Transverse colon (tissue), 4 donors: ENCODE data around the gene RESP18. TPM values are rescaled to one million over a fixed set of nuclear protein-coding genes. Genes with fewer than 3 reads are reported as not detected.

ENCODE experiments used
- DNase-seq: peaks from one replicate; pipeline ENCODE4 v3.0.0-alpha.2; 2019
- H3K27ac ChIP-seq, 4 donors: fragments of 200-600 bp; sonication (generic); 2 replicates each; pipeline ENCODE4 v1.5.1; 2016 to 2018; ENCODE audit warnings: inconsistent platforms in 4 of 4
- H3K27me3 ChIP-seq: fragments of 200-600 bp; sonication (generic); 2 replicates; pipeline ENCODE4 v1.5.1; 2017; ENCODE audit warnings: inconsistent platforms
- H3K36me3 ChIP-seq, 4 donors: fragments of 200-600 bp; sonication (generic); 2 replicates each; pipeline ENCODE4 v1.5.1; 2017 to 2019; ENCODE audit warnings: inconsistent platforms in 4 of 4
- H3K4me1 ChIP-seq, 4 donors: fragments of 200-600 bp; sonication (generic); 2 replicates each; pipeline ENCODE4 v1.5.1; 2017 to 2020; ENCODE audit warnings: inconsistent platforms in 4 of 4
- H3K4me3 ChIP-seq, 4 donors: fragments of 200-600 bp; sonication (generic); 1 replicate in 1 of 4; 2 replicates in 3 of 4; pipeline versions ENCODE4 v1.5.1 to v1.6.1; 2017 to 2019; ENCODE audit warnings: inconsistent platforms in 4 of 4
- H3K9me3 ChIP-seq, 2 donors: fragments of 200-600 bp; sonication (generic); 2 replicates each; pipeline ENCODE4 v1.5.1; 2017 to 2019; ENCODE audit warnings: inconsistent platforms in 2 of 2
- EP300 ChIP-seq: sonication (generic); formaldehyde crosslinking; IDR thresholded peaks from one replicate; pipeline ENCODE4 v1.6.1; 2017; ENCODE audit warnings: antibody characterized with exemption, low read depth
- POLR2A ChIP-seq: fragments of 450-650 bp; IDR thresholded peaks from one replicate; pipeline ENCODE4 v1.6.1; 2016; ENCODE audit warnings: antibody characterized with exemption, mild to moderate bottlenecking, moderate library complexity
- POLR2AphosphoS5 ChIP-seq, 3 donors: sonication (generic); formaldehyde crosslinking; IDR thresholded peaks; one replicate each; pipeline ENCODE4 v1.6.1; 2016; ENCODE audit warnings: antibody characterized with exemption in 3 of 3
- WGBS, 2 donors: methylation state at CpG; one replicate each; pipeline ENCODE4 v1.1.5; 2018; ENCODE audit warnings: low coverage in 1 of 2; 5-methylcytosine and 5-hydroxymethylcytosine counted together
- in situ Hi-C, 4 donors: fragments of 200-750 bp; cut with MboI; loops; one replicate each; pipeline versions ENCODE4 v1.15.0 to v1.15.1; 2017; ENCODE audit warnings: low sequenced_read_pairs in 3 of 4, low pct_ligation_motif_present in 1 of 4, low pct_unique_long_range_greater_than_20kb in 1 of 4
- intact Hi-C: fragments of 100-400 bp; cut with DNase I; formaldehyde crosslinking; loops from one replicate; pipeline ENCODE4 v1.15.1; 2023; ENCODE audit warnings: low total_unique reads
- total RNA-seq, 4 donors: library from RNA; depleted of rRNA; stranded (reverse); fragments of >200 nt; gene quantifications; one replicate each; pipeline ENCODE4 v1.1.0, GENCODE V29; 2016
- TF ChIP-seq, protein P1 (sequence below), 5 experiments: fragments of 200-600 bp in 3 of 5; fragments of 450-650 bp in 2 of 5; sonication (generic) in 3 of 5; IDR thresholded peaks; 1 replicate in 2 of 5; 2 replicates in 3 of 5; pipeline ENCODE4 v1.5.1; 2016 to 2017; ENCODE audit warnings: antibody characterized with exemption in 5 of 5, inconsistent platforms in 3 of 5, mild to moderate bottlenecking in 2 of 5, moderate library complexity in 1 of 5

The RESP18 gene
- total RNA-seq, 4 donors from 2014 or later = not detected

GRCh38 chr2:219280651-219281050 is 51.9 kb downstream of the RESP18 start:
- H3K4me1 ChIP-seq = peaks cover 16 to 27% (median 21%) of the 10 kb centered on the region in 4 donors
- H3K36me3 ChIP-seq = peaks cover 0 to 3% (median 0%) of the 10 kb centered on the region in 4 donors
- WGBS, 2 donors = 94 to 100% methylated on average over 2 to 4 of the region's 4 CpGs
- TF ChIP-seq POLR2A = no peak
- TF ChIP-seq, protein P1, sequence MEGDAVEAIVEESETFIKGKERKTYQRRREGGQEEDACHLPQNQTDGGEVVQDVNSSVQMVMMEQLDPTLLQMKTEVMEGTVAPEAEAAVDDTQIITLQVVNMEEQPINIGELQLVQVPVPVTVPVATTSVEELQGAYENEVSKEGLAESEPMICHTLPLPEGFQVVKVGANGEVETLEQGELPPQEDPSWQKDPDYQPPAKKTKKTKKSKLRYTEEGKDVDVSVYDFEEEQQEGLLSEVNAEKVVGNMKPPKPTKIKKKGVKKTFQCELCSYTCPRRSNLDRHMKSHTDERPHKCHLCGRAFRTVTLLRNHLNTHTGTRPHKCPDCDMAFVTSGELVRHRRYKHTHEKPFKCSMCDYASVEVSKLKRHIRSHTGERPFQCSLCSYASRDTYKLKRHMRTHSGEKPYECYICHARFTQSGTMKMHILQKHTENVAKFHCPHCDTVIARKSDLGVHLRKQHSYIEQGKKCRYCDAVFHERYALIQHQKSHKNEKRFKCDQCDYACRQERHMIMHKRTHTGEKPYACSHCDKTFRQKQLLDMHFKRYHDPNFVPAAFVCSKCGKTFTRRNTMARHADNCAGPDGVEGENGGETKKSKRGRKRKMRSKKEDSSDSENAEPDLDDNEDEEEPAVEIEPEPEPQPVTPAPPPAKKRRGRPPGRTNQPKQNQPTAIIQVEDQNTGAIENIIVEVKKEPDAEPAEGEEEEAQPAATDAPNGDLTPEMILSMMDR (IDR thresholded peaks at IDR 0.05) = no peak
- TF ChIP-seq EP300 = no peak
- peak overlapping the region in 3 of 4 donors; percentile 97 to 98 (median 98) for H3K27ac ChIP-seq
- intact Hi-C loops (loop anchor here (2.0 kb wide), 1 partner anchor 104 kb away; the partner anchor contains the start of gene CNPPD1), in situ Hi-C loops (loop anchor here in 1 of 4 donors (25.0 kb wide), 1 partner anchor 118 kb away; the partner anchor contains the start of genes NHEJ1 and SLC23A3)
- no peak overlapping the region for H3K4me3 ChIP-seq
- no peaks in the 10 kb centered on the region for H3K27me3 ChIP-seq
- no peaks in the 10 kb centered on the region for H3K9me3 ChIP-seq
- no peak for DNase-seq

- Histone ChIP-seq H3K4me1 (peaks cover 16 to 27% (median 21%) of the 10 kb centered on the region in 4 donors), H3K27me3 (no peaks in the 10 kb centered on the region), H3K27ac (peak overlapping the region; percentile 94 to 98 (median 98)), H3K9me3 (no peaks in the 10 kb centered on the region), H3K36me3 (peaks cover 0 to 3% (median 0%) of the 10 kb centered on the region in 4 donors), H3K4me3 (peak overlapping the region; percentile 53 to 91 (median 68))
- intact Hi-C loops = loop anchor here (2.0 kb wide), 1 partner anchor 103 kb away; the partner anchor contains the start of gene CNPPD1
- TF ChIP-seq, protein P1 (IDR thresholded peaks at IDR 0.05) = peak in 3 of 5 experiments; percentile 8 to 34 (median 20)
- TF ChIP-seq POLR2AphosphoS5 (IDR thresholded peaks at IDR 0.05) = no peak
- DNase-seq = no peak
- 24 to 49% methylated on average over 3 to 12 of the region's 12 CpGs for WGBS, 2 donors
- in situ Hi-C loops = loop anchor here in 1 of 4 donors (25.0 kb wide), 1 partner anchor 118 kb away; the partner anchor contains the start of genes NHEJ1 and SLC23A3
Observed at GRCh38 chr2:219279916-219280516, 52.5 kb downstream of the RESP18 start.

DNA sequence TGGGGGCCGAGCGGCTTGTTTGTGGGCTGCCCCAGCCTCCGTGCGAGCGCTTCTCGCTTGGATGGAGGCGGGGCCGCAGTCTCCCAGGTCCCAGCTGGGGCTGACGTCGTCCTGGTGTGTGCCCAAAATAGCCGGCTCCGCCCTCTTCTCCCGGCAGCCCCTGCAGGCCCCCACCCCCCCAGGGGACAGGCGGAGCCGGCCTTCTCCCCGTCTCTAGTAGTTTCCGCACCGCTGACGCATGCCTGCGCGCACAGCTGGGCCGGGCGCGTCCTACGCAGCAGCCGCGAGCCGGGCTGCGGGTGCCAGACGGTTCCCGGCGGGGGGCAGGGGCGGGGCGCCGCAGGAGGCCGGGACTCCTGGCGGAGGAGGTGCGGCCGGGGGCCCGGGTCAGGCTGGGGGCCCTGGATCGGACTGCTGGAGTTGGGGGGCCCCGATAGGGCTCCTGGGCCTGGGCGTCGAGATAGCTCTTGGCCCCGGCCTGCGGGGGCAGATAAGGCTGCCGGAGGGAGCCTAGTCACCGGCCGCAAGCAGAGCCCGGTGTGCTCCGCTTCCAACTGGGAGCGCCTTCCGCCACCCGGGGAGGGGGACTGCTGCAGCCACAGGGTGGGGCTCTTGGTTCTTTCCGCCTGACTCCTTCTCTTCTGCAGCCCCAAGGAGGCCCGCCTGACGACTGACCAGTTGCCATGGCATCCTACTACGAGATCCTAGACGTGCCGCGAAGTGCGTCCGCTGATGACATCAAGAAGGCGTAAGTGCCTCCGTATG is 53.2 kb downstream of the RESP18 start, which contains the start of gene DNAJB2:
DNAJB2 (plus strand) TSS at position 216 of the 765 bp plus-strand sequence; CDS start at position 684, 468 bp downstream.
- peak; percentile 99 for DNase-seq
- 0% methylated on average over 40 of the region's 65 CpGs; no CpG with 5 or more reads in 1 of the 2 donors for WGBS, 2 donors
- intact Hi-C loops = no loop called here
- in situ Hi-C loops = loop anchor here in 1 of 4 donors (25.0 kb wide), 1 partner anchor 117 kb away; the partner anchor contains the start of genes NHEJ1 and SLC23A3
- peaks cover 0 to 3% (median 0%) of the 10 kb centered on the region in 4 donors for H3K36me3 ChIP-seq
- H3K4me3 ChIP-seq = peak within 1 kb of the TSS; percentile 53 to 91 (median 68)
- H3K27ac ChIP-seq = peak within 1 kb of the TSS; percentile 94 to 98 (median 98)
- no peaks in the 10 kb centered on the region for H3K27me3 ChIP-seq
- TF ChIP-seq POLR2A (peak; percentile 89), EP300 (peak; percentile 77), POLR2AphosphoS5 (IDR thresholded peaks at IDR 0.05) (peak; percentile 92 to 98 (median 98))
- TF ChIP-seq, protein P1 (IDR thresholded peaks at IDR 0.05) = no peak
- H3K4me1 ChIP-seq = peaks cover 16 to 27% (median 22%) of the 10 kb centered on the region in 4 donors
- no peaks in the 10 kb centered on the region for H3K9me3 ChIP-seq

DNA sequence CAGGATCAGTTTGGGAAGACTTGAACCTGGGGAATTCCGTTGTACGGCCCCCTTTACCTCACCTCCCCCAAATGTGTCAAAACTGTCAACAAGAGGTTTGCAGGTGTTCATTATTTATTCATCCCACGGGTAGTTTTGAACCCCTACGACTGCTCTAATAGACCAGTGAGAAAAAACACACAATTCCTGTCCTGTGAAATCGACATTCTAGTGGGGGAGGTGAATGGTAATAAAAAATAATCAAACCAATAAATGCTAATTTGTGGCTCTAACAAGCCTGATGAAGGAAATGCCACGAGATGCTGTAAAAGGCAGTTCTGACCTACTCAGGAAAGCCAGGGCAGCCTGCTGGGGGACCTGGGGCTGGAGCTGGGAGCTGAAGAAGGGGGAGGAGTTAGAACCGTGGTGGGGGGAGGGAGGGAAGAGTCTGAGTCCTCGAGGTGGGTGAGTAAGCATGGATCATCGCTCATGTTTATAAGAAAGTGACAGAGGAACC is 53.8 kb downstream of the RESP18 start:
- WGBS, 2 donors = 0 to 12% methylated on average over 1 to 9 of the region's 9 CpGs
- no peak for DNase-seq
- intact Hi-C loops (no loop called here), in situ Hi-C loops (loop anchor here in 1 of 4 donors (25.0 kb wide), 1 partner anchor 116 kb away; the partner anchor contains the start of genes NHEJ1 and SLC23A3)
- peaks cover 0 to 3% (median 0%) of the 10 kb centered on the region in 4 donors for H3K36me3 ChIP-seq
- peak overlapping the region; percentile 94 to 98 (median 98) for H3K27ac ChIP-seq
- H3K4me3 ChIP-seq = peak overlapping the region in 3 of 4 donors; percentile 53 to 76 (median 61)
- TF ChIP-seq, protein P1 (IDR thresholded peaks at IDR 0.05) = no peak
- TF ChIP-seq EP300 = no peak
- no peak for TF ChIP-seq POLR2A
- TF ChIP-seq POLR2AphosphoS5 (IDR thresholded peaks at IDR 0.05) = no peak
- H3K9me3 ChIP-seq = no peaks in the 10 kb centered on the region
- H3K4me1 ChIP-seq = peaks cover 16 to 29% (median 23%) of the 10 kb centered on the region in 4 donors
- no peaks in the 10 kb centered on the region for H3K27me3 ChIP-seq
